Activated naive CD8-positive, alpha-beta T cell treated with anti-CD3 and anti-CD28 coated beads, Interleukin-2, amount 50 U/mL, for 24 hours (primary cell): ENCODE data around the gene UBE3B.
A peak's percentile ranks its signal among the peaks of the same experiment; 100 is the strongest.

ENCODE experiments used
- ATAC-seq: fragments of 150-1000 bp; cut with Tn5 transposase; one replicate; pipeline ENCODE4 v1.10.0; 2021
- DNase-seq: peaks from one replicate; pipeline ENCODE4 v3.0.0; 2021
- H3K27ac Mint-ChIP-seq: one replicate; pipeline ENCODE4 v1.8.0; 2021; ENCODE audit warnings: mild to moderate bottlenecking, mixed read lengths
- H3K27me3 Mint-ChIP-seq: one replicate; pipeline ENCODE4 v1.8.0; 2021; ENCODE audit warnings: mixed read lengths
- H3K36me3 Mint-ChIP-seq: one replicate; pipeline ENCODE4 v1.8.0; 2021; ENCODE audit warnings: low read depth, mixed read lengths
- H3K4me1 Mint-ChIP-seq: one replicate; pipeline ENCODE4 v1.8.0; 2021; ENCODE audit warnings: mixed read lengths
- H3K4me3 Mint-ChIP-seq: one replicate; pipeline ENCODE4 v1.8.0; 2021; ENCODE audit warnings: mild to moderate bottlenecking, moderate library complexity, mixed read lengths
- H3K9me3 Mint-ChIP-seq: one replicate; pipeline ENCODE4 v1.8.0; 2021; ENCODE audit warnings: mixed read lengths

Gene UBE3B

GRCh38 chr12:109513977-109514376 is 36.5 kb downstream of the UBE3B start:
- H3K4me1 Mint-ChIP-seq: no peaks in the 10 kb centered on the region
- no peak overlapping the region for H3K4me3 Mint-ChIP-seq
- no peaks in the 10 kb centered on the region for H3K9me3 Mint-ChIP-seq
- no peak for ATAC-seq
- no peak overlapping the region for H3K27ac Mint-ChIP-seq
- peaks cover 33% of the 10 kb centered on the region for H3K36me3 Mint-ChIP-seq
- DNase-seq: no peak
- no peaks in the 10 kb centered on the region for H3K27me3 Mint-ChIP-seq

DNA sequence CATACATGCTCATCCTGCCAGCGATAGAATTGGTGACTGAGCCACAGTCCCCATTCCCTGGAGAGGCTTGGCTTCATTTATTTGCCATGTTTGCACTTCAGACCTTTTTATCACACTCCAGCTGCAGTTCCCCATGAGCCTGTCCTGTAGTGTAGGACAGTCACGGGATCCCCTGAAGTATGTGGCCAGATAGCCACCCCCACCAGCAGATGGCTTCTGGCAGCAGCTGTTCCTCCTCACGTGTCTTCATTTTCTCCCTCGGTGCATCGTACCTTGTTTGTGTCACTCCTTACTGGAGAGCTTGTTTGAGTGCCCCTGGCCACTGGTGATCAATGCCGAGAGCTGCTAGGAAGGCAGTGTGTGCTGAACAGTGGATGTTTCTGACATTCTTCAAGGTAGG is 40.2 kb downstream of the UBE3B start:
- Mint-ChIP-seq H3K9me3 (no peaks in the 10 kb centered on the region), H3K36me3 (peaks cover 35% of the 10 kb centered on the region)

DNA sequence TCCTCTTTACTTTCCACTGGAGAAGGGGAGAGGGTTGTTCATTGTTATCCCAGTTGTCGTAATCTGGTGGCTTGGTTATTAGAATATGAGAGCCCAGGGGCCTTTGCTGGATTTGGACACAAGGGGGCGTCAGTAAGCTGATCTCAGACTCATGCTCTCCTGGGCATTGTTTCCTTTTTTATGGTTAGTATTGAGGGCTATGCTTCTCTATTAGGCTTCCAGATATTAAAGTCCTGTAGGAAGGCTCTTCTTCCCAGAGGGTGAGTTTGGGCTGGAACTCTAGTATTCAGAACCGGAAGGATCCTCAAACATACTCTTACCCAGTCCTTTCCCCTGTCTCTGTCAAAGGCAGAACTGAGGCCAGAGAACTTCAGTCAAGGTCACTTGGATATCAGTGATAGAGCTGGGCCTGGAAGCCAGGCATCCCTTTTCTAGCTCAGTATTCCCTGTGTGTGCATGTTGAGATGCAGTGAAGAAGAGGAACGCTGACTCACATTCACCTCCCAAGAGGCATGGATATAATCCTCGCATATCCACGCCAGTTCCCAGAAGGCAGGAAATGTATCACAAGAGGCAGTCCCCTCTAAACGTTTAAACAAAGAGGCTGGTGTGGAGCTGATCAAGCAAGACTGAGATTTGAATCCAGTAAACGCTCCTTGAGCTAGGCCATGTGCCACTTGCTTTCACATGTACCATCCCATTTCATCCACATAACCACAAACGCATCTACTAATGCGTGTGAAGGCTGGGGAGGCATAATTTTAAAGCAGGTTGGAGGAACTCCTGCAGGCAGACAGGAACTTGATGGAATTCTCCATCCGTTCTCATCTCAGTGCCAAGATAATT is 41.6 kb downstream of the UBE3B start:
- ATAC-seq: no peak
- DNase-seq: peak; percentile 60
- Mint-ChIP-seq H3K36me3 (peaks cover 33% of the 10 kb centered on the region), H3K4me3 (no peak overlapping the region), H3K27me3 (no peaks in the 10 kb centered on the region), H3K9me3 (no peaks in the 10 kb centered on the region), H3K4me1 (no peaks in the 10 kb centered on the region), H3K27ac (peak overlapping the region; percentile 42)

More for the DNA sequence above, 40.2 kb downstream of the UBE3B start:
- DNase-seq (no peak), ATAC-seq (no peak)
- H3K4me1 Mint-ChIP-seq: no peaks in the 10 kb centered on the region
- no peak overlapping the region for H3K4me3 Mint-ChIP-seq
- H3K27me3 Mint-ChIP-seq: no peaks in the 10 kb centered on the region
- H3K27ac Mint-ChIP-seq: no peak overlapping the region

DNA sequence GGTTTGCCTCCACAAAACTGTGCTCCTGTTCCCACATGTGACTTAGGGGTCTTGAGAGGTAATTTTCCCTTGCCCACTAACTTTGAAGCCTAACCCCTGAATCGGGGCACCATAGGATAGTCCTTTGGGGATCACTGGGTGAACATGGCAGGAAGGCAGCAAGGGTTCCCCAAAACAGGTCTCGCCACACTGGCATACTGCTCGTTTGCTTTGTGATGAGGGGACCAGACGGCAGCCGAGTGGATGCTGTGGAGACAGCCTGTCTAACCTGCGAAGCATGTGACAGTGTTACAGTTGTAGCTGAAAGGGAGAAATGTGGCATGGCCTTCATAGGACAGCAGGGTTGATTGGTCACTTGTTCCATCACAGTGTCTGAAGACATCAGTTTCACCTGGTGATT is 42.4 kb downstream of the UBE3B start:
- H3K27ac Mint-ChIP-seq: no peak overlapping the region

DNA sequence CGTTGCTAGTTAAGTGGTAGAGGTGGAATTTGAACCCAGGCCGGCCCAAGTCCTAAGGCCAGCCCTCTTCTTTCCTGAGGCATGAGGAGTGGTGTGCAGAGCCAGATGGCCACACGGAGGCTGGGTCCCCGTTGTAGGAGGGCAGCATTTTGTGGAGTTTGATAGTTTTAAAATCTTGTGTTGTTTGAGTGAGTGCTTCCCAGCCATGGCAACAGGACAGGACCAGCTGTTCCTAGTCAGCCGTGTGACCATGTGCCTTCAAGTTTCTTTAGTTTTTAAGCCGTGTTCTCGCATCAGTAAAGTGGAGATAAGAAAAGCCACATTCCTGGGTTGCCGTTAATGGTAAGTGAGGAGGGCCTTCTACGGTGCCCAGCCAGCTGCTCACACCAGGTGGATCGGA is 44.4 kb downstream of the UBE3B start:
- H3K36me3 Mint-ChIP-seq: peaks cover 29% of the 10 kb centered on the region

More for the DNA sequence above, 42.4 kb downstream of the UBE3B start:
- Mint-ChIP-seq H3K27me3 (no peaks in the 10 kb centered on the region), H3K9me3 (no peaks in the 10 kb centered on the region), H3K36me3 (peaks cover 29% of the 10 kb centered on the region), H3K4me3 (no peak overlapping the region), H3K4me1 (no peaks in the 10 kb centered on the region)
- DNase-seq (no peak), ATAC-seq (no peak)

GRCh38 chr12:109523071-109523470 is 45.6 kb downstream of the UBE3B start:
- no peaks in the 10 kb centered on the region for H3K9me3 Mint-ChIP-seq
- H3K4me1 Mint-ChIP-seq: no peaks in the 10 kb centered on the region
- peaks cover 20% of the 10 kb centered on the region for H3K36me3 Mint-ChIP-seq
- no peaks in the 10 kb centered on the region for H3K27me3 Mint-ChIP-seq
- H3K4me3 Mint-ChIP-seq: no peak overlapping the region
- DNase-seq (no peak), ATAC-seq (no peak)
- no peak overlapping the region for H3K27ac Mint-ChIP-seq

More for the DNA sequence above, 44.4 kb downstream of the UBE3B start:
- Mint-ChIP-seq H3K9me3 (no peaks in the 10 kb centered on the region), H3K27ac (no peak overlapping the region), H3K4me3 (no peak overlapping the region), H3K27me3 (no peaks in the 10 kb centered on the region), H3K4me1 (no peaks in the 10 kb centered on the region)
- DNase-seq (no peak), ATAC-seq (no peak)

GRCh38 chr12:109523504-109523903 is 46.1 kb downstream of the UBE3B start:
- Mint-ChIP-seq H3K27ac (no peak overlapping the region), H3K4me1 (no peaks in the 10 kb centered on the region), H3K9me3 (no peaks in the 10 kb centered on the region), H3K27me3 (no peaks in the 10 kb centered on the region), H3K36me3 (peaks cover 17% of the 10 kb centered on the region), H3K4me3 (no peak overlapping the region)
- DNase-seq (no peak), ATAC-seq (no peak)

DNA sequence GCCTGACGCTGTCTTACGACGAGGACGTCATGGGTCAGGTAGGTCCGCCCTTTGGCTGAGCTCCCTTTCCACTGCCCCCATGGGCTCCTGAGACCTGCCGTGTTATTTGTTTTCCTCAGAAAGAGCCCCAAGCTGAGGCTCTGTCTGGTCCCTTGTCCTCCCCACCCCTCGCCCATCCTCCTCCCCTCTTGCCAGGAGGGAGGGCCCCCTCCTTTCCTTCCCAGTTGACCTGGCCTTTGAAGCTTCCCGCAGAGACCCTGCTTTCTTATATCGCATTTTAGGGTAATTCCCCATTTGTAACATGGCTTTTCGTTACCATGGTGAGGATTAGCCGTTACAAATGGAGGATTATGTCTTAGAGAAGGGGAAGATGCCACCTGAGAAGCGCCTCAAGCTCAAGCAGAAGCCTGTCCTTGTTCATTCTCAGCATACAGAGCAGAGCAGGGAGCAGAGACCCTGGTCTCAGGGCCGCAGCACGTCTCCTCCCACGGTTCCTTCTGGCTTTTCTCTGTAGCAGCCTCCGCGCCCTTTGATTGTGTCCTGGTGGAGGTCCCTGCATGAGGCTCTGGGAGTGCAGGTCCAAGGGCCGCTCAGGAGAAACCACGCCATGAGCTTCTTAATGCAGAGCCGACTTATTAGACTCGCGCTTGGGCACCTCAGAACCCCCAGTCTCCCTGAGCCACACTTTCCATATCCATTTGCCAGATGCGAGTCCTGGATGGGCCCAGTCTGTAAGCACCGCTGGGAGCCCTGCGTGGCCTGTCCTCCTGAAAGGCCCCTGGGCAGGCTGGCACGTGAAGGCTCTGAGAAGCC is 47.2 kb downstream of the UBE3B start:
- ATAC-seq: no peak
- Mint-ChIP-seq H3K4me3 (no peak overlapping the region), H3K27ac (no peak overlapping the region), H3K36me3 (peaks cover 8% of the 10 kb centered on the region), H3K9me3 (no peaks in the 10 kb centered on the region), H3K27me3 (no peaks in the 10 kb centered on the region), H3K4me1 (no peaks in the 10 kb centered on the region)
- no peak for DNase-seq

DNA sequence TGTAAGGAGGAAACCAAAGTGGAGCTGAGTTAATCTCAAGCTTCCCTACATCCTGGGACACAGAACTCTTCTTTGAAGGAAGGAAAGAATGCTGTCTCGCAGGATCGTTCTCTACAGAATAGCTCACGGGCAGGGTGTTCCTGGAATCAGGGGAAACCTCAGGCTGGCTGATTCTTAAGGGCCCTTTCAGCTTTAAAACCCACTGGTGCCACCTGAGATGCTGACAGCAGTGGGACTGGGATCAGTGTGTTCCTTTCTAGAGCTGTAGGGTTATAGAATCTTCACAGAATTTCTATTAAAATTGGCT is 47.8 kb downstream of the UBE3B start:
- ATAC-seq (no peak), DNase-seq (no peak)
- H3K36me3 Mint-ChIP-seq: peaks cover 8% of the 10 kb centered on the region
- H3K4me1 Mint-ChIP-seq: no peaks in the 10 kb centered on the region
- H3K27me3 Mint-ChIP-seq: no peaks in the 10 kb centered on the region
- H3K27ac Mint-ChIP-seq: no peak overlapping the region
- H3K9me3 Mint-ChIP-seq: no peaks in the 10 kb centered on the region
- no peak overlapping the region for H3K4me3 Mint-ChIP-seq

DNA sequence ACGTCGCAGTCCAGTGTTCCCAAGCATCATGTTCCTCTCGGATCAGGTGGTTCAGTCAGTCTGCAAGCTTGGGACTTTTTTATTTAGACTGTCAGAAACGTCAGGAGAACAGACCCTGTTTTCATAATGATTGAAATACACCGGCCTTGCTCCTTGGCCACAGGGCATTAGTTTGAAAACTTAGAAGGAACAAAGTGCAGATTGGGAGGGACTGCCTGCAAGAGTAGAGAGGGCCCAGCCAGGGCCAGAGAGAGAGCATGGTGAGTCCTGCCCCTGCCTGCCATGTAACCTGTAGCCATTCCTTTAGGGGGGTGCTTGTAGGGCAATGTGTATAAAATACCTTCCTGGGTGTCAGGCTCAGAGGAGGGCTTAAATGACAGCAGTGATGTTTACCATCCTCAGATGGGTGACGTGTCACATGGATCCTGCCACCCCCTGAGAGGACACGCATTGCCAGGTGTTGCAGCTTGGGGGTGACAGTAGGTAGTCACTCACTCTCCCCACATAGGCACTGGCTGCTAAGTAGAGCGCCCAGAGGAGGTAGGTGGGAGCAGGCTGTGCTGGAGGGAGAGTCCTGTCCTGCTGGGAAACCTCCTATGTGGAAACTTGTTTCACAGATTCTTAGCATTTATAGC is 50.2 kb downstream of the UBE3B start:
- DNase-seq (no peak), ATAC-seq (no peak)
- H3K36me3 Mint-ChIP-seq: peaks cover 5% of the 10 kb centered on the region
- H3K27ac Mint-ChIP-seq: peak overlapping the region; percentile 26
- no peak overlapping the region for H3K4me3 Mint-ChIP-seq
- H3K9me3 Mint-ChIP-seq: no peaks in the 10 kb centered on the region
- no peaks in the 10 kb centered on the region for H3K27me3 Mint-ChIP-seq
- H3K4me1 Mint-ChIP-seq: no peaks in the 10 kb centered on the region

GRCh38 chr12:109529691-109530640 is 52.5 kb downstream of the UBE3B start:
- peaks cover 5% of the 10 kb centered on the region for H3K36me3 Mint-ChIP-seq
- H3K4me3 Mint-ChIP-seq: no peak overlapping the region
- no peaks in the 10 kb centered on the region for H3K4me1 Mint-ChIP-seq
- ATAC-seq (no peak), DNase-seq (no peak)
- H3K27ac Mint-ChIP-seq: no peak overlapping the region
- H3K9me3 Mint-ChIP-seq: no peaks in the 10 kb centered on the region
- no peaks in the 10 kb centered on the region for H3K27me3 Mint-ChIP-seq

- Mint-ChIP-seq H3K4me1 (no peaks in the 10 kb centered on the region), H3K4me3 (no peak overlapping the region), H3K36me3 (no peaks in the 10 kb centered on the region), H3K27me3 (no peaks in the 10 kb centered on the region), H3K9me3 (no peaks in the 10 kb centered on the region), H3K27ac (no peak overlapping the region)
- ATAC-seq: no peak
- no peak for DNase-seq
These were observed 54.0 kb downstream of the UBE3B start for GRCh38 chr12:109531411-109531810.

GRCh38 chr12:109532721-109533486 is 55.5 kb downstream of the UBE3B start:
- Mint-ChIP-seq H3K9me3 (no peaks in the 10 kb centered on the region), H3K27me3 (no peaks in the 10 kb centered on the region), H3K36me3 (no peaks in the 10 kb centered on the region), H3K4me3 (no peak overlapping the region), H3K4me1 (no peaks in the 10 kb centered on the region), H3K27ac (no peak overlapping the region)
- ATAC-seq (no peak), DNase-seq (no peak)

DNA sequence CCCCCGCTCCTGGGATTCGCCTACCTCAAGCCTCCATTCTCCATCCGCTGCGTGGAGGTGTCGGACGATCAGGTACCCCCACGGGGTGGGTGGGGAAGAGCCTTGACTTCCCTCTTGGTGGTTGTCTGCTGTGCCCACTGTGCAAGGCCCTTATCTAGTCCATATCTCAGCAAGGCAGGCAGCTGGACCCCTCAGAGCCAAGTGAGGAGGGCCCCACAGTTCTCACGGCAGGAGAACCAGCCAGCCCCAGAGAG is 56.0 kb downstream of the UBE3B start:
- no peaks in the 10 kb centered on the region for H3K36me3 Mint-ChIP-seq
- H3K4me1 Mint-ChIP-seq: no peaks in the 10 kb centered on the region
- no peaks in the 10 kb centered on the region for H3K9me3 Mint-ChIP-seq
- DNase-seq (no peak), ATAC-seq (no peak)
- no peak overlapping the region for H3K4me3 Mint-ChIP-seq
- H3K27me3 Mint-ChIP-seq: no peaks in the 10 kb centered on the region
- H3K27ac Mint-ChIP-seq: no peak overlapping the region
